HG02884 (cell line): ENCODE measurements around the gene KRT3.
"Not testable (repeated sequence)": the region's sequence is repeated elsewhere in the genome, so short reads cannot be mapped to it uniquely, and the experiment has no call there.

Source experiments
- ATAC-seq: cut with Tn5 transposase; IDR thresholded peaks from one replicate; pipeline ENCODE4 v1.9.1; 2021; ENCODE audit warnings: mild to moderate bottlenecking, moderate library complexity; ENCODE audit not compliant: unreplicated experiment

The KRT3 gene

GRCh38 chr12:52763036-52763659, 32.8 kb downstream of the KRT3 start:
- no peak for ATAC-seq

DNA sequence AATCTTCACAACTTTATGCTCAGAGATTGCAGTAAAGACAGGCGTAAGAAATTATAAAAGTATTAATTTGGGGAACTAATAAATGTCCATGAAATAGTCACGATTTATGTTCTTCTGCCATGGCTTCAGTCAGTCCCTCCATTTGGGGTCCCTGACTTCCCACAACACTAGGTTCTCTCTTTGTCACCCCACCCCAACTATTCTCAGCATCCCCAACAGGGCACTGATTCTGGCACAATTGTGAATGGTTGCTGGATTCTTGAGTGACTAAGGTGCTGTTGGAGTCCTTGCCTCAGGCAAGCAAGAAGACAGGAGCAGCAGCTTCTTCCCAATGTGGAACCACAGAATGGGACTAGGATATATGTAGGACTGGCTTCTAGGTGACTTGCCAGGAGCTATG, 34.1 kb downstream of the KRT3 start:
- ATAC-seq: no peak

DNA sequence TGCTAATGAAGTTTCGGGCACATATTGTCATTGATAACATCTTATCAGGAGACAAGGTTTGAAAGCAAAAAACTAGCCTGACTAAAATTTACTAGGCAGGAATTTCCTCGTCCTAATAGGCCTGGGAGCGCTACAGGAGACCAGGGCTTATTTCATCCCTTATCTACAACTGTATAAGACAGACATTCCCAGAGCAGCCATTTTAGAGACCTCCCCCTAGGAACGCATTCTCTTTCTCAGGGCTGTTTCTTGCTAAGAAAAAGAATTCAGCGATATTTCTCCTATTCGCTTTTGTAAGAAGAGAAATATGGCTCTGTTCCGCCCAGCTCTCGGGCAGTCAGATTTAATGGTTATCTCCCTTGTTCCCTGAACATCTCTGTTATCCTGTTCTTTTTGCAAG, 34.7 kb downstream of the KRT3 start:
- not testable (repeated sequence) for ATAC-seq

DNA sequence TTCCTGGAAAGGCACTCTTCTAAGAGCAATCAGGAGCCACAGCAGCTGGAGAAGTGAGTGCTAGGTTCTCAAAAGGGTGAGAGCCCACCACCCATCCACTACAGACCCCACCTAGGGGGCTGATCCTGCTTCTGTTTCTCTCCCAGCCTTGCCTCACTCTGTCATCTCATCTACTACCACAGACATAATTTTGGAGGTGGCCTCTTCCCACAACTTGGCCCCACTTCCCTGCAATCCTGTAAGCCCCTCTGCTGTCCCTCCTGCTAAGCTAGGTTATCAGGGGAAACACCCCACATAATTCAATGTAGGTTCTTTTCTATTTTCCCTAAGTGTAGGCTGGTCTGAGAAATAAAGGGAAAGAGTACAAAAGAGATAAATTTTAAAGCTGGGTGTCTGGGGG, 35.3 kb downstream of the KRT3 start:
- no peak for ATAC-seq

GRCh38 chr12:52759695-52760094, 36.2 kb downstream of the KRT3 start:
- ATAC-seq: no peak

GRCh38 chr12:52759218-52759617, 36.7 kb downstream of the KRT3 start:
- no peak for ATAC-seq

DNA sequence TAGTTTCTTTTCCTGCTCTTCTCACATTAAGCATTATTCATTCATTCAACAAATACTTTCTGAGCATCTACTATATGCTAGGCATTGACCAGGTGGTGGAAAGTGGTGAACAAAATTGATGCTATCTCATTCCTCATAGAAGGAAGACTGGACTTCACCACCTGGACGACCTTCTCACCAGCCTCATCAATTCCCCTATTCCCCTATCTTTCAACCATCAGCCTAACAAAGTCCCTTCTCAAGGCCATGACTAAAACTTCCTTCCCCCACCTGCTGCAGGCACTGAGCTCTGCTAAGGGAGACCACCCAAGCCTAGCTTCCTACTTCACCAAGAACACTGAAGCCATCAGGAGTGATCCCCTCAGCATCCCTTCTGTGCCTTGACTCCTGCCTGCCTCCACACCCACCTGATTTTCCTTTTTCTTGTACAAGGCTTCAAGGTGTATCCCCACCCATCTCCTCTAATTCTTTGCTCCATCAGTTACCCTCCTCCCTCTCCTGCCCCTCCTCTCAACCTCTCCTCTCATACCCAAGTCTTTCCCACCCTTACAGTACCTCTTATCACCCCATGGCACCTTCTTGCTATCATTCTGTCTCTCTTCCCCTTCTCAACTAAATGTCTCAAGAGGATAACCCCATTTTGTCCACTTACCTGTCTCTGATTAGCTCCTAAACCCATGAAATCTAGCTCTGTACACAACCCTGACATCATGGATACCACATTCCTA, 38.3 kb downstream of the KRT3 start:
- ATAC-seq: no peak

DNA sequence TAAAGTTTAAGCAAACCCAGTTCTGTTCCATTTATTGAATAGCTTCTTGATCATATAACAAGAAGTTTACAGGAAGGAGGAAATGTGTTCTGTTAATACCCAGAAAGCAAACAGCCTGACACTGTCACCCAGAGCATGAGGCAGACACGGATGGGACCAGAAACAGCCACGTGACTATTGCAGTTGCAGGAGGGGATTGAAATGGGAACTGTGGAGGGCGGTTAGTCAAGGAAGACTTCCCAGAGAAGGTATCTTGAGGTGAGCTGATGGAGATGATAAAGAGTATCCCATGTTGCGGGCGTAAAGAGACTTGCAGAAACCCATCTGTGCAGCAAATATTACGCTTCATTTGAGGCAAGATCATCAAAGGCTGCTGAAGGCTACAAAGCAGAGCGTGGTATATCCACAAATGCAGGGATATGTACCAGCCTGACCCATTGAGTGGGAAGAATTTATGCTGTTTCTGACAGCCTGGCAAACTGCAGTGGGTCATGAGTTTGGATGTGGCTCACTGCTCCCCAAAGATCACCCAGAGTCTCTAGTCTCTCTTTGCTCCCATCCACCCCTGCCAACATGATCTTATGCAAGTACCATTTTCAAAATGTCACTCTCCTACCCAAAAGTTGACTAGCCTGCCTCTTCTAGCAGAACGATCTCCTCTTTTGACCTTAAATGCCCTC, 39.5 kb downstream of the KRT3 start:
- no peak for ATAC-seq

GRCh38 chr12:52755533-52755932, 40.4 kb downstream of the KRT3 start:
- no peak for ATAC-seq

GRCh38 chr12:52754135-52754534, 41.8 kb downstream of the KRT3 start:
- ATAC-seq: no peak

DNA sequence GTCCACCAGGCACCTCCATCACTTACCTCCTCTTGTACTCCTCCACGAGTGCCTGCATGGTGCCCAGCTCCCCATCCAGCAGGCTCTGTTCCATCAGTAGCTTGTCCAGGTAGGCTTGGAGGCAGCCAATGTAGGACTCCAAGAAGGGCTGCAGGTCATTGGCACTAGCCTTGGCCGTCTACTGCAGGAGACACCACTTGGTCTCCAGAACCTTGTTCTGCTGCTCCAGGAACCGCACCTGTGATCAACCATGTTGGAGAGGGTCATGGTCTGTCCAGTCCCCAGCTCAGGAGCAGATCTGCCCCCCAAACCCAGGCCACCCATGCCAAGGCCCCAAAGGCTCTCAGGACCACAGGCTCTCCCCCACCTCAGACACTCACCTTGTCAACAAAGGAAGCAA, 42.6 kb downstream of the KRT3 start:
- ATAC-seq: no peak

- ATAC-seq: no peak
Measured at GRCh38 chr12:52752516-52752915, 43.4 kb downstream of the KRT3 start.

GRCh38 chr12:52751795-52752194, 44.1 kb downstream of the KRT3 start:
- no peak for ATAC-seq

- ATAC-seq: not testable (repeated sequence)
Measured at GRCh38 chr12:52750532-52750931, 45.4 kb downstream of the KRT3 start.

- no peak for ATAC-seq
Measured at GRCh38 chr12:52749827-52750226, 46.1 kb downstream of the KRT3 start.

GRCh38 chr12:52748578-52748977, 47.3 kb downstream of the KRT3 start:
- ATAC-seq: no peak

GRCh38 chr12:52745554-52745953, 50.4 kb downstream of the KRT3 start:
- ATAC-seq: no peak

- ATAC-seq: no peak
Measured at GRCh38 chr12:52744493-52745156, 51.3 kb downstream of the KRT3 start.

- no peak for ATAC-seq
Measured at GRCh38 chr12:52742822-52743457, 53.0 kb downstream of the KRT3 start.

DNA sequence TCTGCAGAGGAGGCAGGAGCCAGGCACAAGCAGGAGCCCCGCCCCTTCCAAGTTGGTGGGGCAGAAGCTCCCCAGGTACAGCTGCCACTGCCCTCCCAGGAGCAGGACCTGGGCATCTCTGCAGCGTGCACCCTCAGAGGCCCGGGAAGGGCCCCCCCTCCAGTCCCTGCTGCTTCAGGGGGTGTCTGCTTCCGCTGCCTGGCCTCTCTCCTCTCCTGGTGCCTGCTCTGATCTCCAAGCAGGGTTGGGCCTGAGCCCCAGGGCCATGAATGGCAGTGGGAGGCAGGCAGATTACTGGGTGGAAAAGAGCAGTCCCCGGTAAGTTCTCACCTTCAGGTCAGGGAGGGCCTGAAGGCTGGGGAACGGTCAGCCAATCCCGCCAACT, 53.7 kb downstream of the KRT3 start:
- ATAC-seq: no peak
